Subcutaneous adipose tissue (tissue), 4 donors: ENCODE measurements around the gene ACTL6B. TPM values are rescaled to one million over a fixed set of nuclear protein-coding genes. Genes with fewer than 3 reads are reported as not detected.

Source experiments
- total RNA-seq, 4 donors: library from RNA; depleted of rRNA; stranded (reverse); fragments of >200 nt; gene quantifications; one replicate each; pipeline ENCODE4 v1.1.0, GENCODE V29; 2016
- TF ChIP-seq, protein P1 (sequence below): fragments of 450-650 bp; IDR thresholded peaks from one replicate; pipeline ENCODE4 v1.5.1; 2016; ENCODE audit warnings: low read depth, mild to moderate bottlenecking, control low read depth, antibody characterized with exemption, moderate library complexity

Gene ACTL6B
- total RNA-seq, 4 donors from 2014 or later = not detected

DNA sequence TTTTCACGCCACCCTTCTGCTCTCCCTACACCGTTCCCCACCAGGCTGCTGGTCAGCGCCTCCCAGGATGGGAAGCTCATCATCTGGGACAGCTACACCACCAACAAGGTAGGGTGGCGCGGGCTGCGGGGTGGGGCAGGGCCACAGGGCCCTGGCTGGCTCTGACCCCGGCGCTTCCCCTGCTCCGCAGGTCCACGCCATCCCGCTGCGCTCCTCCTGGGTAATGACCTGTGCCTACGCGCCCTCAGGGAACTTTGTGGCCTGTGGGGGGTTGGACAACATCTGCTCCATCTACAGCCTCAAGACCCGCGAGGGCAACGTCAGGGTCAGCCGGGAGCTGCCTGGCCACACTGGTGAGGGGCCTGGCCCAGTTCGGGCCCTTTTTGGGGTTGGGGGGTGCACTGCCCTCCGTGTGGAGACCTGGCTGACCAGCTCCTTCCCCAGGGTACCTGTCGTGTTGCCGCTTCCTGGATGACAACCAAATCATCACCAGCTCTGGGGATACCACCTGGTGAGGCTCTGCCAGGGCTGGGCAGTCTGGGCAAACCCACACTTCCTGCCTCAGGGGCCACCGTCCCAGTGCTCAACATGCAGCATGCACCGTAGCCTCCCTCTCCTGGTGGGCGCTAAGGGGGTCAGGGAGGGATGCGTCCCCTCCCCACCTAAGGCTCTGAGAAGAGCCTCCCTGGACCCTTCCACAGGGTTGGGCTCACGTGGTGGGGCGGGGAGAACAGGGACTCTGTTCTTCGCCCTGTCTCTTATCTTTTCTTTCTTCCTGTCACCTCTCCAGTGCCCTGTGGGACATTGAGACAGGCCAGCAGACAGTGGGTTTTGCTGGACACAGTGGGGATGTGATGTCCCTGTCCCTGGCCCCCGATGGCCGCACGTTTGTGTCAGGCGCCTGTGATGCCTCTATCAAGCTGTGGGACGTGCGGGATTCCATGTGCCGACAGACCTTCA, 21.3 kb upstream of the ACTL6B start:
- TF ChIP-seq, protein P1, sequence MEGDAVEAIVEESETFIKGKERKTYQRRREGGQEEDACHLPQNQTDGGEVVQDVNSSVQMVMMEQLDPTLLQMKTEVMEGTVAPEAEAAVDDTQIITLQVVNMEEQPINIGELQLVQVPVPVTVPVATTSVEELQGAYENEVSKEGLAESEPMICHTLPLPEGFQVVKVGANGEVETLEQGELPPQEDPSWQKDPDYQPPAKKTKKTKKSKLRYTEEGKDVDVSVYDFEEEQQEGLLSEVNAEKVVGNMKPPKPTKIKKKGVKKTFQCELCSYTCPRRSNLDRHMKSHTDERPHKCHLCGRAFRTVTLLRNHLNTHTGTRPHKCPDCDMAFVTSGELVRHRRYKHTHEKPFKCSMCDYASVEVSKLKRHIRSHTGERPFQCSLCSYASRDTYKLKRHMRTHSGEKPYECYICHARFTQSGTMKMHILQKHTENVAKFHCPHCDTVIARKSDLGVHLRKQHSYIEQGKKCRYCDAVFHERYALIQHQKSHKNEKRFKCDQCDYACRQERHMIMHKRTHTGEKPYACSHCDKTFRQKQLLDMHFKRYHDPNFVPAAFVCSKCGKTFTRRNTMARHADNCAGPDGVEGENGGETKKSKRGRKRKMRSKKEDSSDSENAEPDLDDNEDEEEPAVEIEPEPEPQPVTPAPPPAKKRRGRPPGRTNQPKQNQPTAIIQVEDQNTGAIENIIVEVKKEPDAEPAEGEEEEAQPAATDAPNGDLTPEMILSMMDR = no peak

DNA sequence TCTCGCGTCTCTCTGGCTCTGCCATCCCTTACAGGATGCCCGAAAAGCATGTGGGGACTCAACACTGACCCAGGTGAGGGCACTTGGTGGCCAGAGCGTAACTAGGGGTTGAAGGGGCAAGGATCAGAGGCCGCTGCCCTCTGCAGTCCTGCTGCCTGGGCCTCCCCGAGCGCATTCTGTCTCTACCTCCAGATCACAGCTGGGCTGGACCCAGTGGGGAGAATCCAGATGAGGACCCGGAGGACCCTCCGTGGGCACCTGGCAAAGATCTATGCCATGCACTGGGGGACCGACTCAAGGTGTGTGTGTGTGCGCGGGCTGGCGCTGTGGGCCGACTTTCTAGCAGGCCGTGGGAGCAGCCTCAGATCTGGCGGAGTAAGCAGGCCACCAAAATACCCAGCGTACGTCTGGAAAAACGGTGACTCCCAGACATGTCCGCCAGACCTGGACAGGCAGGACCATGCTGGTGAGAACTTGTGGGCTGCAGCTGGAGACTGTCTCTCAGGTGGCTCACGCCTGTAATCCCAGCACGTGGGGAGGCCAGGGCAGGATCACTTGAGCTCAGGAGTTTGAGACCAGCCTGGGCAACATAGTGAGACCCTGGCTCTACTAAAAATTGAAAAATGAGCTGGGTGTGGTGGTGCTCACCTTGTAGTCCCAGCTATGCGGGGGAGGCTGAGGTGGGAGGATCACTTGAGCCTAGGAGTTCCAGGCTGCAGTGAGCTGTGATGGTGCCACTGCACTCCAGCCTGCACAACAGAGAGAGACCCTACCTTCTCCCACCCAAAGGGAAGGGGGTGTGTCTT, 20.5 kb upstream of the ACTL6B start:
- TF ChIP-seq, protein P1 = no peak

DNA sequence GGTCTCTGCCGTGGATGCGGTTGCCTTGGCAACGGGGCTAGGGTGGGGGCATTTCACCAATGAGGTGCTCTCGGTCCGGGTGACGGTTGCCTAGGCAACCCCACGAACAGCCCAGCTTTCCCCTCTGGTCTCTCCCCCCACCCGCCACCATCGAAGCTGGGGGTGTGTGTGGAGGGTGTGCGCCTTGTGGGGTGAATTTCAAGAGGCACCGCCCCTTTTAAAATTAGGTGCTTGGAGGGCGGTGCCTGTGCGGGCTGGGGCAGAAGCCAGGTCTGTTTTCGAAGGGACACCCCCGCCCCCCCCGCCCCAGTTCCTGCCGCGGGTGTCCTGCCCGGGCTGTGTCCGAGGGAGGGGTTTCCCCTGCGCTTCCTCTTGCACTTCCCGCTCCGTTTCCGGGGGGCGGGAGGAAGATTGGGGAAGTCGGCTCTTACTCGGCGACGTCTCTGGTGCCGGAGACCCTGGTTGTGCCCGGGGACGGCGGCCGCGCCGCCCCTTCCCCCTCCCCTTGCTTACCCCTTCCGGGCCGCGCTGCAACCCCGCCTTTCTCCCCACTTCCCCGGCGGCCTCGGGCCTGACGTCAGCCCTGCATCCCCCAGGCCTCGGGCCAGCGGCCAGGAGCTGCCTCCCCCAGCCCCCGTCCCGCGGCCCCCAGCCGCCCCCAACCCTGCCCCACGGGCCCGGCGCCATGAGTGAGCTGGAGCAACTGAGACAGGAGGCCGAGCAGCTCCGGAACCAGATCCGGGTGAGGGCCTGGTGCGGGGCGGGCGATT, 19.5 kb upstream of the ACTL6B start:
- TF ChIP-seq, protein P1 = no peak

DNA sequence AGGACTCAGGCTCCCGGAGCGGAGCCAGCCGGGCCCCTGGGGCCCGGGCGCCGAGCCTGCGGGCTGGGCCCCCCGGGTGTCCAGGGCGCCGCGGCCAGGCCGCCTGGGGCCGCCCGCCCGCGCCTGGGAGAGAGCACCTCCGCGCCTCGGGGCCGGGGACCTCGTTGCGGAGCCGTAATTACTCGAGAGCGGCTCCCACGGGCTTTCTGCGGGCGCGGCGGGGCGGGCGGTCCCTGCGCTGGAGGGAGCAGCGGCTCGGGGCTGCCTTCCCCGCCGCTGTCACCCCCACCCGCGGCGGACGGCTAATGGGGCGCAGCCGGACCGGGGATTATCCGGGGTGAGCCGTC, 18.8 kb upstream of the ACTL6B start:
- TF ChIP-seq, protein P1 = no peak

DNA sequence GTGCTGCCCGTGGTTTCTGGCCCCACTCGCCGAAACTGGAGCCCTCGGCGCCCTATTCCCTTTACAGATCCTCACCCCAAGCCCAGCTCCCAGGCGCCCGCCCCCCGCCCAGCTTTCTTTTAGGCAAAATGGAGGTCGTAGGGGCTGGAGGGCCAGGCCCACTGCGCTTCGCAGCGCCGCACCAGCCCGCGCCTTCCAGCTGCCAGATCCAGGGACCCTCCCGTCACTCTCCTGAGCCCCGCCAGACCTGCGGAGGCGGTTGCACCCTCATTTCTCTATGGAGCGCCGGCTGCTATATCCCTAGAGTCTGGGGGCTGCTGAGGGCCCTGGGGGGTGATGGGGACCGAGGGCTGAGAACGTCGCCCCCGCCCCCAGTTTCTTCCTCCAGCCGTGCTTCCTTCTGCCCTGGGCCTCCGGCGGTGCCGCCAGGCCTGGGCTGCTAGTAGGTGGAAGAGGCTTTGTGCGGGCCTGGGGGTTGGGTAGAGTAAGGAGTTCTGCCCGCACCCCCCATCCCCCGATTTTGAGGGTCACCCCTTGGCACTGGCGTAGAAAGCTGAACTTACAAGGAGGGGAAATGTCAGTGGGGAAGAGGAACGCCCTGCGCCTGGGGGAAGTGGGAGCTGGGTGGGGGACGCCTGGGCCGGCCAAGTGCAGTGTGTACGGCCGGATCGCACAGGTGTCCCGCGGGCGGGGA, 18.3 kb upstream of the ACTL6B start:
- TF ChIP-seq, protein P1 = no peak

DNA sequence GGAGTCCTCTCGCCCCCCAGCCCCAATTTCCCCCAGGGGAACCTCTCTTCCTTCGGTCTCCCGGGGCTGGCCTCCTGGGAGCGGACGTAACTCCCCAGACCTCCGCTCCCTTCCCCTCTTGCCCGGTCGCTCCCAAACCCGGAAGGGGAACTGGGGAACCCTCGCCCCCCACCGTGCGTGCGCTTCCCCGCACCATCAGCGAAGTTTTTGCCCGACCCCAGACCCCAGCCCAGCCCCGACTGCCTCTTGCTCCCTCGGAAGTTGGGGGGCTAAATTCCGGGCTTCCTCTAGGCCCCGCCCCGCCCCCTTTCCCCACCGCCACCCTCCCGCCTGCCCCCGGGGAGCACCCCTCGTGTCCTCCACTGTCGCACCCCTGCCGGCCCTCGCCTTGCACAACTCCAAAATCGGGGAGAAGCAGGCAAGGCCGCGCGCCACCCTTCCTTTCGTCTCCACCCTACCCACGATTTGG, 17.7 kb upstream of the ACTL6B start:
- TF ChIP-seq, protein P1 = no peak
